H1 (cell line): ENCODE data around the gene LAT. TPM values are rescaled to one million over a fixed set of nuclear protein-coding genes. Genes with fewer than 3 reads are reported as not detected.

Source experiments
- CTCF ChIA-PET: fragments of 300-600 bp; sonication (Branson Sonifier 250); formaldehyde crosslinking; loops from one replicate; lab custom pipeline; 2021; ENCODE audit not compliant: partially characterized antibody; lab: Charles Lee
- POLR2A ChIA-PET: fragments of 300-600 bp; sonication (Branson Sonifier 250); formaldehyde crosslinking; loops from one replicate; lab custom pipeline; 2021; ENCODE audit warnings: inconsistent platforms; ENCODE audit not compliant: partially characterized antibody; lab: Charles Lee
- DNase-seq, 2 experiments: peaks; one replicate each; pipeline versions ENCODE4 v3.0.0 to v3.0.0-alpha.2; 2010 to 2022; ENCODE audit warnings: low spot score in 2 of 2, low read depth in 1 of 2, mixed read lengths in 1 of 2
- FAIRE-seq: peaks from 2 replicates; lab custom pipeline; 2011; peaks lifted over from hg19 to GRCh38; lab: Jason Lieb, UNC
- H2AFZ ChIP-seq: 2 replicates; pipeline ENCODE4 v1.8.1; 2012; ENCODE audit warnings: low read length, inconsistent platforms
- H2AK5ac ChIP-seq: 2 replicates; pipeline ENCODE4 v1.6.1; 2013; ENCODE audit warnings: low read depth, low read length
- H2BK120ac ChIP-seq: replicated peaks from 2 replicates; pipeline ENCODE3; 2013; ENCODE audit warnings: low read depth, low read length, inconsistent platforms
- H2BK12ac ChIP-seq: 2 replicates; pipeline ENCODE4 v1.6.1; 2013; ENCODE audit warnings: low read depth, low read length
- H2BK15ac ChIP-seq: 2 replicates; pipeline ENCODE4 v1.6.1; 2013; ENCODE audit warnings: low read length
- H2BK20ac ChIP-seq: 2 replicates; pipeline ENCODE4 v1.6.1; 2013; ENCODE audit warnings: low read length
- H2BK5ac ChIP-seq: 2 replicates; pipeline ENCODE4 v1.6.1; 2013; ENCODE audit warnings: low read depth, low read length
- H3K14ac ChIP-seq: 2 replicates; pipeline ENCODE4 v1.6.1; 2013; ENCODE audit warnings: inconsistent platforms; ENCODE audit not compliant: insufficient read length
- H3K18ac ChIP-seq: 2 replicates; pipeline ENCODE4 v1.6.1; 2013; ENCODE audit warnings: low read length; ENCODE audit errors: extremely low read depth
- H3K23ac ChIP-seq: 2 replicates; pipeline ENCODE4 v1.6.1; 2013; ENCODE audit warnings: inconsistent platforms; ENCODE audit not compliant: insufficient read length
- H3K23me2 ChIP-seq: 2 replicates; pipeline ENCODE4 v1.6.1; 2013; ENCODE audit warnings: low read depth, low read length
- H3K27ac ChIP-seq: 2 replicates; pipeline ENCODE4 v1.6.1; 2011; ENCODE audit warnings: low read depth, low read length, inconsistent platforms
- H3K27me3 ChIP-seq, 4 experiments: replicated peaks in 1 of 4; 1 replicate in 1 of 4; 2 replicates in 3 of 4; pipeline versions ENCODE4 v1.6.1 to v1.8.1; 2011 to 2013; ENCODE audit warnings: low read length in 3 of 4, mild to moderate bottlenecking in 3 of 4, inconsistent platforms in 2 of 4, mixed read lengths in 2 of 4, moderate library complexity in 1 of 4; ENCODE audit not compliant: control insufficient read depth in 3 of 4, insufficient read depth in 3 of 4; ENCODE audit errors: extremely low read depth in 1 of 4
- H3K36me3 ChIP-seq, 4 experiments: 2 replicates each; pipeline versions ENCODE4 v1.6.1 to v1.8.1; 2011 to 2013; ENCODE audit warnings: mild to moderate bottlenecking in 4 of 4, low read length in 3 of 4, moderate library complexity in 2 of 4, control low read depth in 1 of 4, inconsistent platforms in 1 of 4; ENCODE audit not compliant: insufficient read depth in 4 of 4, control insufficient read depth in 2 of 4
- H3K4ac ChIP-seq: replicated peaks from 2 replicates; pipeline ENCODE3; 2013; ENCODE audit warnings: low read length, low read depth, mixed read lengths, inconsistent platforms; ENCODE audit not compliant: insufficient read length
- H3K4me1 ChIP-seq, 4 experiments: replicated peaks in 1 of 4; 1 replicate in 1 of 4; 2 replicates in 3 of 4; pipeline versions ENCODE4 v1.6.1 to v1.8.1; 2011 to 2013; ENCODE audit warnings: low read length in 3 of 4, inconsistent platforms in 2 of 4, mixed read lengths in 1 of 4; ENCODE audit not compliant: insufficient read depth in 4 of 4, control insufficient read depth in 3 of 4
- H3K4me2 ChIP-seq, 2 experiments: 2 replicates each; pipeline versions ENCODE4 v1.6.1 to v1.8.1; 2011 to 2013; ENCODE audit warnings: low read depth in 2 of 2, low read length in 2 of 2, control low read depth in 1 of 2, inconsistent platforms in 1 of 2, mild to moderate bottlenecking in 1 of 2; ENCODE audit not compliant: insufficient read depth in 1 of 2
- H3K4me3 ChIP-seq, 4 experiments: fragments of 200-600, 300-600 bp in 1 of 4; sonication (generic), shearing (Covaris generic), sonication (Bioruptor Twin) in 1 of 4; 2 replicates each; pipeline versions ENCODE4 v1.5.1 to v1.8.1; 2011 to 2016; ENCODE audit warnings: low read length in 4 of 4, low read depth in 3 of 4, control low read depth in 2 of 4, inconsistent platforms in 2 of 4, mild to moderate bottlenecking in 2 of 4, mixed read lengths in 1 of 4, moderate library complexity in 1 of 4; ENCODE audit not compliant: insufficient read depth in 2 of 4; ENCODE audit errors: extremely low read depth in 1 of 4
- H3K56ac ChIP-seq: replicated peaks from 2 replicates; pipeline ENCODE3; 2013; ENCODE audit warnings: low read depth, mild to moderate bottlenecking, mixed read lengths, low read length, inconsistent platforms; ENCODE audit not compliant: insufficient read length
- H3K79me1 ChIP-seq: 2 replicates; pipeline ENCODE4 v1.6.1; 2013; ENCODE audit warnings: low read depth, low read length, control low read depth
- H3K79me2 ChIP-seq, 2 experiments: 2 replicates each; pipeline versions ENCODE4 v1.6.1 to v1.8.1; 2012 to 2013; ENCODE audit warnings: low read length in 2 of 2, mild to moderate bottlenecking in 2 of 2, inconsistent platforms in 1 of 2; ENCODE audit not compliant: insufficient read depth in 2 of 2, control insufficient read depth in 1 of 2
- H3K9ac ChIP-seq, 4 experiments: replicated peaks in 1 of 4; 1 replicate in 1 of 4; 2 replicates in 3 of 4; pipeline versions ENCODE4 v1.6.1 to v1.8.1; 2011 to 2013; ENCODE audit warnings: low read depth in 3 of 4, low read length in 3 of 4, control low read depth in 2 of 4, mild to moderate bottlenecking in 2 of 4, moderate library complexity in 2 of 4, inconsistent platforms in 1 of 4; ENCODE audit errors: extremely low read depth in 1 of 4
- H3K9me3 ChIP-seq, 2 experiments: 2 replicates each; pipeline versions ENCODE4 v1.6.1 to v1.8.1; 2012 to 2013; ENCODE audit warnings: mild to moderate bottlenecking in 2 of 2, moderate library complexity in 2 of 2, control low read depth in 1 of 2, inconsistent platforms in 1 of 2, low read depth in 1 of 2, low read length in 1 of 2, mixed read lengths in 1 of 2; ENCODE audit not compliant: insufficient read depth in 2 of 2
- H4K20me1 ChIP-seq, 2 experiments: replicated peaks in 1 of 2; 2 replicates each; pipeline versions ENCODE3 to v1.8.1; 2011 to 2013; ENCODE audit warnings: inconsistent platforms in 2 of 2, low read length in 2 of 2, mild to moderate bottlenecking in 1 of 2; ENCODE audit not compliant: insufficient read depth in 2 of 2, control insufficient read depth in 1 of 2
- H4K5ac ChIP-seq: 2 replicates; pipeline ENCODE4 v1.6.1; 2013; ENCODE audit warnings: low read length, low read depth, mixed read lengths, inconsistent platforms; ENCODE audit not compliant: insufficient read length
- H4K8ac ChIP-seq: 2 replicates; pipeline ENCODE4 v1.8.0; 2013; ENCODE audit warnings: mild to moderate bottlenecking, moderate library complexity, low read length, inconsistent platforms; ENCODE audit not compliant: insufficient read depth; ENCODE audit errors: extremely low read depth
- H4K91ac ChIP-seq: replicated peaks from 2 replicates; pipeline ENCODE3; 2013; ENCODE audit warnings: low read length, mixed read lengths, inconsistent platforms; ENCODE audit not compliant: insufficient read length
- ATF2 ChIP-seq: IDR thresholded peaks from 2 replicates; pipeline ENCODE4 v1.6.1; 2012; ENCODE audit warnings: low read length, inconsistent platforms
- CEBPB ChIP-seq: IDR thresholded peaks from 2 replicates; pipeline ENCODE4 v1.6.1; 2012; ENCODE audit warnings: low read depth, low read length
- CHD1 ChIP-seq: IDR thresholded peaks from 2 replicates; pipeline ENCODE4 v1.6.1; 2012; ENCODE audit warnings: low read depth, low read length, improper control_type of control experiment
- EGR1 ChIP-seq: IDR thresholded peaks from 2 replicates; pipeline ENCODE4 v1.6.1; 2011; ENCODE audit warnings: low read depth, low read length, borderline replicate concordance
- SAP30 ChIP-seq: fragments of 300-600 bp; sonication (generic); IDR thresholded peaks from 2 replicates; pipeline ENCODE4 v1.7.1; 2012; ENCODE audit warnings: low read length, moderate library complexity, mild to moderate bottlenecking, inconsistent platforms; ENCODE audit not compliant: insufficient read depth, insufficient replicate concordance
- USF2 ChIP-seq: IDR thresholded peaks from 2 replicates; pipeline ENCODE4 v1.6.1; 2011; ENCODE audit warnings: low read length, improper control_type of control experiment
- WGBS, 2 experiments: shearing (Covaris generic) in 1 of 2; methylation state at CpG; one replicate each; pipeline versions ENCODE4 v1.1.6 to v1.1.7; 2013 to 2015; ENCODE audit warnings: low lambda C conversion rate in 2 of 2, mixed read lengths in 2 of 2, inconsistent platforms in 1 of 2, low coverage in 1 of 2, missing lambda C conversion rate in 1 of 2; ENCODE audit not compliant: insufficient replicate concordance in 2 of 2, insufficient coverage in 1 of 2, insufficient read length in 1 of 2; ENCODE audit errors: extremely low coverage in 1 of 2, missing lambda C conversion rate in 1 of 2; 5-methylcytosine and 5-hydroxymethylcytosine counted together
- polyA plus RNA-seq, 7 experiments: library from polyadenylated mRNA; depleted of rRNA in 3 of 7; stranded (reverse) in 5 of 7; unstranded in 2 of 7; fragments of >200 nt in 5 of 7; fragments of 200-250 nt in 2 of 7; gene quantifications; 1 replicate in 5 of 7; 2 replicates in 1 of 7; 4 replicates in 1 of 7; pipeline versions ENCODE4 v1.2.1 to v1.2.3, GENCODE V29; 2011 to 2013; ENCODE audit warnings: missing spikeins in 2 of 7, mixed read lengths in 2 of 7
- total RNA-seq: library from RNA; stranded (reverse); fragmentation: NEBNext Ultra II Directional; extraction: Animal tissue kit (Norgen Biotek cat#: 25700); gene quantifications from 2 replicates; pipeline ENCODE4 v1.2.1, GENCODE V29; 2021

The LAT gene
- total and polyA plus RNA-seq, 2 of the 8 experiments (the other 6 are each of a cell fraction or from before 2014, with no cell fraction given), result 2.7 to 3.4 TPM

GRCh38 chr16:28964496-28964895, 20.4 kb upstream of the LAT start:
- no peak for TF ChIP-seq CHD1
- TF ChIP-seq ATF2, result no peak
- no peak for TF ChIP-seq SAP30
- TF ChIP-seq CEBPB, result no peak
- no peak for TF ChIP-seq EGR1
- no peak for TF ChIP-seq USF2
- ChIA-PET POLR2A (interaction anchor here (3.0 kb wide), 1 partner anchor 9 kb away, joined by 19 read pairs; the partner anchor contains the start of gene SPNS1), CTCF (no interaction called here)
- Histone ChIP-seq H4K8ac (no peak overlapping the region), H3K4me2 (no peak overlapping the region), H2BK15ac (no peak overlapping the region), H3K27ac (no peak overlapping the region), H3K79me1 (no peaks in the 10 kb centered on the region; the same call in 1 of the 2 replicates), H3K56ac (no peak overlapping the region), H3K27me3 (no peaks in the 10 kb centered on the region), H3K4me3 (no peak overlapping the region), H4K5ac (no peak overlapping the region), H2BK12ac (no peak overlapping the region), H2AFZ (no peak overlapping the region), H3K14ac (no peak overlapping the region), H3K9ac (no peak overlapping the region), H3K36me3 (peaks cover 18 to 45% (median 38%) of the 10 kb centered on the region in 4 experiments), H3K4me1 (no peaks in the 10 kb centered on the region), H3K9me3 (no peaks in the 10 kb centered on the region), H3K23me2 (no peaks in the 10 kb centered on the region), H3K4ac (no peak overlapping the region), H3K18ac (no peak overlapping the region), H3K79me2 (no peaks in the 10 kb centered on the region), H2BK20ac (no peak overlapping the region), H4K91ac (no peak overlapping the region), H4K20me1 (peaks cover 0 to 8% of the 10 kb centered on the region in 2 experiments), H2BK5ac (no peak overlapping the region), H2AK5ac (no peak overlapping the region), H2BK120ac (no peak overlapping the region), H3K23ac (no peak overlapping the region)
- DNase-seq (no peak), FAIRE-seq (no peak)
- 89% methylated on average over 2 of the region's 2 CpGs; no CpG with 5 or more reads in 1 of the 2 experiments for WGBS, 2 experiments
